Caco-2 (cell line): Measurements from ENCODE around the gene SLC1A1. TPM values are rescaled to one million over a fixed set of nuclear protein-coding genes. Genes with fewer than 3 reads are reported as not detected.

Experiments used
- BruUV-seq: library from RNA; stranded (reverse); fragments of 400-500 nt; replicated peaks from 2 replicates; lab custom pipeline; 2021; lab: Mats Ljungman, UMichigan
- CTCF ChIA-PET: fragments of 300-600 bp; sonication (Branson Sonifier 250); formaldehyde crosslinking; loops from one replicate; lab custom pipeline; 2022; ENCODE audit warnings: antibody characterized with exemption; lab: Charles Lee
- POLR2A ChIA-PET: fragments of 300-600 bp; sonication (Branson Sonifier 250); formaldehyde crosslinking; loops from one replicate; lab custom pipeline; 2022; ENCODE audit warnings: antibody characterized with exemption; lab: Charles Lee
- DNase-seq, 2 experiments: peaks; one replicate each; pipeline versions ENCODE4 v3.0.0 to v3.0.0-alpha.2; 2020 to 2022
- H3K27me3 ChIP-seq: replicated peaks from 2 replicates; pipeline ENCODE4 v1.6.0; 2011; ENCODE audit warnings: low read length; ENCODE audit not compliant: control insufficient read depth, insufficient read depth
- H3K36me3 ChIP-seq: 2 replicates; pipeline ENCODE4 v1.5.1; 2011; ENCODE audit warnings: low read length; ENCODE audit not compliant: control insufficient read depth, insufficient read depth
- H3K4me1 ChIP-seq: fragments of 250-450 bp; sonication (Bioruptor Pico); 2 replicates; pipeline ENCODE4 v1.5.1; 2020; ENCODE audit warnings: mild to moderate bottlenecking
- H3K4me3 ChIP-seq: 2 replicates; pipeline ENCODE4 v1.5.1; 2011; ENCODE audit warnings: low read depth, mild to moderate bottlenecking, control low read depth, low read length
- H3K9me3 ChIP-seq: fragments of 250-450 bp; sonication (Bioruptor Pico); 2 replicates; pipeline ENCODE4 v1.5.1; 2020; ENCODE audit warnings: mild to moderate bottlenecking, moderate library complexity
- H3K27ac Mint-ChIP-seq: one replicate; pipeline ENCODE4 v1.8.0; 2022; ENCODE audit warnings: mixed read lengths; ENCODE audit not compliant: unreplicated experiment
- H3K27me3 Mint-ChIP-seq: one replicate; pipeline ENCODE4 v1.8.0; 2022; ENCODE audit warnings: mixed read lengths; ENCODE audit not compliant: insufficient read depth, unreplicated experiment
- H3K36me3 Mint-ChIP-seq: one replicate; pipeline ENCODE4 v1.8.0; 2022; ENCODE audit warnings: mild to moderate bottlenecking, mixed read lengths; ENCODE audit not compliant: insufficient read depth, unreplicated experiment
- H3K4me1 Mint-ChIP-seq: one replicate; pipeline ENCODE4 v1.8.0; 2022; ENCODE audit warnings: low read depth, mixed read lengths; ENCODE audit not compliant: unreplicated experiment
- H3K4me3 Mint-ChIP-seq: one replicate; pipeline ENCODE4 v1.8.0; 2022; ENCODE audit warnings: mild to moderate bottlenecking, moderate library complexity, mixed read lengths; ENCODE audit not compliant: unreplicated experiment
- H3K9me3 Mint-ChIP-seq: one replicate; pipeline ENCODE4 v1.8.0; 2022; ENCODE audit warnings: mixed read lengths; ENCODE audit not compliant: unreplicated experiment
- CTCF ChIP-seq, 2 experiments: fragments of 200-600 bp in 1 of 2; IDR thresholded peaks; 1 replicate in 1 of 2; 2 replicates in 1 of 2; pipeline versions ENCODE4 v1.5.1 to v1.8.0; 2011 to 2022; ENCODE audit warnings: antibody characterized with exemption in 1 of 2, control low read depth in 1 of 2, inconsistent platforms in 1 of 2, low read depth in 1 of 2, low read length in 1 of 2, mild to moderate bottlenecking in 1 of 2, moderate library complexity in 1 of 2; ENCODE audit not compliant: insufficient read depth in 1 of 2, severe bottlenecking in 1 of 2, unreplicated experiment in 1 of 2
- intact Hi-C: fragments of 100-400 bp; cut with micrococcal nuclease; formaldehyde crosslinking; loops from one replicate; pipeline ENCODE4 v1.10.0; 2022; ENCODE audit not compliant: unreplicated experiment
- total RNA-seq: library from RNA; stranded (reverse); gene quantifications from 2 replicates; pipeline ENCODE4 v1.2.3, GENCODE V29; 2022

The SLC1A1 gene
- total RNA-seq, 1 experiment from 2014 or later = 53.1 TPM

GRCh38 chr9:4507306-4508130 lies 17.2 kb downstream of the SLC1A1 start:
- ChIA-PET POLR2A (interaction anchor here (1.0 kb wide), 1 partner anchor 16 kb away, joined by 3 read pairs; no protein-coding TSS in a partner anchor), CTCF (no interaction called here)
- peaks cover 51% of the 10 kb centered on the region for H3K4me1 Mint-ChIP-seq
- H3K27ac Mint-ChIP-seq = peak overlapping the region; percentile 88
- H3K4me3 Mint-ChIP-seq = peak overlapping the region; percentile 61
- TSS peak; percentile 84 for BruUV-seq
- no peaks in the 10 kb centered on the region for H3K27me3 Mint-ChIP-seq
- DNase-seq = peak; percentile 75 to 86
- H3K9me3 ChIP-seq = no peaks in the 10 kb centered on the region
- H3K27me3 ChIP-seq = no peaks in the 10 kb centered on the region
- intact Hi-C loops = loop anchor here (1.0 to 5.0 kb wide), 5 partner anchors 9 to 120 kb away; no protein-coding TSS in a partner anchor
- no peaks in the 10 kb centered on the region for H3K36me3 ChIP-seq
- peaks cover 48% of the 10 kb centered on the region for H3K36me3 Mint-ChIP-seq
- peaks cover 61% of the 10 kb centered on the region for H3K4me1 ChIP-seq
- no peak for TF ChIP-seq CTCF (IDR thresholded peaks at IDR 0.05; ENCODE audit: insufficient read depth in 1 of 2, low read depth in 1 of 2, low read length in 1 of 2, severe bottlenecking in 1 of 2, unreplicated experiment in 1 of 2)
- no peak overlapping the region; the same call in 1 of the 2 replicates for H3K4me3 ChIP-seq
- no peaks in the 10 kb centered on the region for H3K9me3 Mint-ChIP-seq

GRCh38 chr9:4508246-4508906 lies 18.1 kb downstream of the SLC1A1 start:
- peak overlapping the region; percentile 61 for H3K4me3 Mint-ChIP-seq
- no peaks in the 10 kb centered on the region for H3K27me3 ChIP-seq
- CTCF ChIA-PET = no interaction called here
- peaks cover 42% of the 10 kb centered on the region for H3K36me3 Mint-ChIP-seq
- no peaks in the 10 kb centered on the region for H3K9me3 Mint-ChIP-seq
- peak overlapping the region; percentile 88 for H3K27ac Mint-ChIP-seq
- TF ChIP-seq CTCF (IDR thresholded peaks at IDR 0.05; ENCODE audit: insufficient read depth in 1 of 2, low read depth in 1 of 2, low read length in 1 of 2, severe bottlenecking in 1 of 2, unreplicated experiment in 1 of 2) = no peak
- no peaks in the 10 kb centered on the region for H3K9me3 ChIP-seq
- peaks cover 42% of the 10 kb centered on the region for H3K4me1 Mint-ChIP-seq
- no peak overlapping the region for H3K4me3 ChIP-seq
- H3K36me3 ChIP-seq = no peaks in the 10 kb centered on the region
- peaks cover 58% of the 10 kb centered on the region for H3K4me1 ChIP-seq
- no peaks in the 10 kb centered on the region for H3K27me3 Mint-ChIP-seq
- POLR2A ChIA-PET = interaction anchor here (1.0 kb wide), 1 partner anchor 17 kb away, joined by 3 read pairs; no protein-coding TSS in a partner anchor
- peak; percentile 62 for DNase-seq
- BruUV-seq = TSS peak; percentile 10
- intact Hi-C loops = loop anchor here (1.0 to 5.0 kb wide), 5 partner anchors 10 to 121 kb away; no protein-coding TSS in a partner anchor

- Mint-ChIP-seq H3K36me3 (peaks cover 47% of the 10 kb centered on the region), H3K4me1 (peaks cover 40% of the 10 kb centered on the region), H3K4me3 (peak overlapping the region; percentile 48), H3K27ac (peak overlapping the region; percentile 88), H3K9me3 (no peaks in the 10 kb centered on the region), H3K27me3 (no peaks in the 10 kb centered on the region)
- H3K4me3 ChIP-seq = no peak overlapping the region
- TF ChIP-seq CTCF (IDR thresholded peaks at IDR 0.05; ENCODE audit: insufficient read depth in 1 of 2, low read depth in 1 of 2, low read length in 1 of 2, severe bottlenecking in 1 of 2, unreplicated experiment in 1 of 2) = no peak
- POLR2A ChIA-PET = interaction anchor here (1.0 kb wide), 1 partner anchor 18 kb away, joined by 3 read pairs; no protein-coding TSS in a partner anchor
- CTCF ChIA-PET = no interaction called here
- no peaks in the 10 kb centered on the region for H3K27me3 ChIP-seq
- BruUV-seq = no TSS peak
- intact Hi-C loops = loop anchor here (1.0 to 5.0 kb wide), 5 partner anchors 11 to 122 kb away; no protein-coding TSS in a partner anchor
- H3K9me3 ChIP-seq = no peaks in the 10 kb centered on the region
- DNase-seq = no peak
- H3K36me3 ChIP-seq = no peaks in the 10 kb centered on the region
- H3K4me1 ChIP-seq = peaks cover 58% of the 10 kb centered on the region
Measured at GRCh38 chr9:4508907-4509589, 18.8 kb downstream of the SLC1A1 start.
